ENCODE results near the gene CASKIN2. TPM values are rescaled to one million over a fixed set of nuclear protein-coding genes. Genes with fewer than 3 reads are reported as not detected.

The CASKIN2 gene
- total and polyA plus RNA-seq, 2 of the 4 experiments (the other 2 are of a cell fraction) = 2.9 to 6.9 TPM

- CTCF ChIA-PET = no interaction called here
- dilution Hi-C loops (cut with HindIII; ENCODE audit: low sequenced_read_pairs, unreplicated experiment) = no loop called here
- POLR2A ChIA-PET (ENCODE audit: unreplicated experiment) = no interaction called here
These were observed 49.7 kb upstream of the CASKIN2 start for GRCh38 chr17:75565066-75565465.

More at GRCh38 chr17:75565066-75565465, 49.7 kb upstream of the CASKIN2 start:
- Histone ChIP-seq H3K36me3 (ENCODE audit: control insufficient read depth, insufficient read depth, low read length) (no peaks in the 10 kb centered on the region), H2BK120ac (ENCODE audit: low read depth, low read length) (no peak overlapping the region), H2AFZ (replicated peaks; ENCODE audit: low read length, poor library complexity) (no peak overlapping the region), H2AK5ac (ENCODE audit: low read depth, low read length) (no peak overlapping the region), H2BK15ac (ENCODE audit: low read depth, low read length) (no peak overlapping the region), H3K4me2 (ENCODE audit: low read depth, low read length) (no peak overlapping the region), H4K91ac (ENCODE audit: insufficient read depth, low read depth, low read length) (no peak overlapping the region), H3K4ac (ENCODE audit: low read depth, low read length) (no peak overlapping the region), H4K5ac (ENCODE audit: low read depth, low read length) (no peak overlapping the region), H3K79me1 (ENCODE audit: low read depth in 1 of 2, low read length in 2 of 2) (no peaks in the 10 kb centered on the region), H2AK9ac (replicated peaks; ENCODE audit: low read depth, low read length, poor library complexity) (peak overlapping the region; percentile 39), H3K27ac (ENCODE audit: insufficient read depth, low read length) (no peak overlapping the region), H3K56ac (ENCODE audit: extremely low read depth, insufficient read depth, low read length) (no peak overlapping the region), H4K8ac (ENCODE audit: low read depth in 2 of 2, low read length in 2 of 2) (no peak overlapping the region), H3K23ac (ENCODE audit: low read depth, low read length) (no peak overlapping the region), H3K4me1 (ENCODE audit: control insufficient read depth, insufficient read depth, low read length) (peaks cover 1% of the 10 kb centered on the region; the same call in 1 of the 2 replicates), H3K9me1 (ENCODE audit: insufficient read depth, low read length) (no peaks in the 10 kb centered on the region), H3K27me3 (ENCODE audit: control insufficient read depth, insufficient read depth, low read length) (peaks cover 35% of the 10 kb centered on the region), H2BK5ac (ENCODE audit: low read depth, low read length, poor library complexity, severe bottlenecking) (no peak overlapping the region), H3K14ac (replicated peaks; ENCODE audit: low read depth, low read length) (no peak overlapping the region), H3K9ac (ENCODE audit: low read depth, low read length) (no peak overlapping the region), H4K20me1 (ENCODE audit: insufficient read depth, low read length) (no peaks in the 10 kb centered on the region), H3K9me3 (ENCODE audit: control insufficient read depth, insufficient read depth, low read length) (no peaks in the 10 kb centered on the region), H2BK20ac (ENCODE audit: low read depth, low read length) (no peak overlapping the region), H3K18ac (ENCODE audit: low read depth, low read length) (no peak overlapping the region), H3K4me3 (ENCODE audit: insufficient read depth, low read depth, low read length) (no peak overlapping the region)
- no peak for TF ChIP-seq POLR2A (IDR thresholded peaks at IDR 0.05; ENCODE audit: low read depth, low read length)
- 50% methylated on average over 2 of the region's 7 CpGs; no CpG with 5 or more reads in 1 of the 2 experiments for WGBS, 2 experiments (ENCODE audit: extremely low coverage in 2 of 2, insufficient read length in 1 of 2)
- no TSS peak for BruUV-seq (replicated peaks)
- DNase-seq = peak; percentile 15
- intact Hi-C loops (cut with micrococcal nuclease) (no loop called here), in situ Hi-C loops (cut with MboI; ENCODE audit: low sequenced_read_pairs) (no loop called here)
- peak; percentile 57 for ATAC-seq (ENCODE audit: low read depth)

Data from IMR-90 (cell line).